MM.1S (cell line): ENCODE measurements around the gene BRIX1.
"Not testable (repeated sequence)": the region's sequence is repeated elsewhere in the genome, so short reads cannot be mapped to it uniquely, and the experiment has no call there.

Experiments used
- DNase-seq: peaks from one replicate; pipeline ENCODE4 v3.0.0-alpha.2; 2015
- H2AFZ ChIP-seq: fragments of 300-600 bp; sonication (generic); 2 replicates; pipeline ENCODE4 v1.6.0; 2016; ENCODE audit warnings: antibody characterized with exemption, low read length
- H3F3A ChIP-seq: fragments of 300-600 bp; sonication (generic); 2 replicates; pipeline ENCODE4 v1.6.1; 2016; ENCODE audit warnings: mild to moderate bottlenecking, antibody characterized with exemption, low read length, moderate library complexity, mixed read lengths; ENCODE audit not compliant: insufficient read depth
- H3K27ac ChIP-seq: fragments of 300-600 bp; sonication (generic); 2 replicates; pipeline ENCODE4 v1.5.1; 2016; ENCODE audit warnings: mild to moderate bottlenecking, low read length
- H3K27me3 ChIP-seq: fragments of 300-600 bp; sonication (generic); replicated peaks from 2 replicates; pipeline ENCODE4 v1.6.0; 2016; ENCODE audit warnings: low read length; ENCODE audit not compliant: insufficient read depth
- H3K36me3 ChIP-seq: fragments of 300-600 bp; sonication (generic); replicated peaks from 2 replicates; pipeline ENCODE4 v1.6.1; 2016; ENCODE audit warnings: mild to moderate bottlenecking, low read length, mixed read lengths; ENCODE audit not compliant: insufficient read depth
- H3K4me1 ChIP-seq: fragments of 300-600 bp; sonication (generic); 2 replicates; pipeline ENCODE4 v1.6.1; 2016; ENCODE audit warnings: low read length, mixed read lengths
- H3K4me2 ChIP-seq: fragments of 300-600 bp; sonication (generic); 2 replicates; pipeline ENCODE4 v1.6.0; 2016; ENCODE audit warnings: low read depth, low read length
- H3K4me3 ChIP-seq: fragments of 300-600 bp; sonication (generic); 2 replicates; pipeline ENCODE4 v1.5.1; 2016; ENCODE audit warnings: low read length, mixed read lengths
- H3K79me2 ChIP-seq: fragments of 300-600 bp; sonication (generic); 2 replicates; pipeline ENCODE4 v1.6.1; 2016; ENCODE audit warnings: mixed run types, low read length, mixed read lengths
- H3K9ac ChIP-seq: fragments of 300-600 bp; sonication (generic); 2 replicates; pipeline ENCODE4 v1.6.1; 2016; ENCODE audit warnings: low read length, mixed read lengths
- H3K9me2 ChIP-seq: fragments of 300-600 bp; sonication (generic); replicated peaks from 2 replicates; pipeline ENCODE4 v1.6.1; 2016; ENCODE audit warnings: mild to moderate bottlenecking, low read length, mixed read lengths; ENCODE audit not compliant: insufficient read depth
- H3K9me3 ChIP-seq: fragments of 300-600 bp; sonication (generic); replicated peaks from 2 replicates; pipeline ENCODE4 v1.6.1; 2016; ENCODE audit warnings: mild to moderate bottlenecking, low read length, mixed read lengths; ENCODE audit not compliant: insufficient read depth
- H4K20me1 ChIP-seq: fragments of 300-600 bp; sonication (generic); 2 replicates; pipeline ENCODE4 v1.6.1; 2016; ENCODE audit warnings: mild to moderate bottlenecking, low read length, moderate library complexity, mixed read lengths; ENCODE audit not compliant: insufficient read depth
- CTCF ChIP-seq: fragments of 300-600 bp; sonication (generic); IDR thresholded peaks from 2 replicates; pipeline ENCODE4 v1.5.1; 2016; ENCODE audit warnings: antibody characterized with exemption, low read length, mixed read lengths
- EZH2 ChIP-seq: fragments of 300-600 bp; sonication (generic); optimal IDR thresholded peaks from 2 replicates; pipeline ENCODE3; 2017; ENCODE audit warnings: low read depth, mild to moderate bottlenecking, antibody characterized with exemption, low read length, mixed read lengths
- EZH2phosphoT487 ChIP-seq: fragments of 300-600 bp; sonication (generic); IDR thresholded peaks from 2 replicates; pipeline ENCODE4 v1.6.1; 2018; ENCODE audit warnings: antibody characterized with exemption, low read length

The BRIX1 gene

DNA sequence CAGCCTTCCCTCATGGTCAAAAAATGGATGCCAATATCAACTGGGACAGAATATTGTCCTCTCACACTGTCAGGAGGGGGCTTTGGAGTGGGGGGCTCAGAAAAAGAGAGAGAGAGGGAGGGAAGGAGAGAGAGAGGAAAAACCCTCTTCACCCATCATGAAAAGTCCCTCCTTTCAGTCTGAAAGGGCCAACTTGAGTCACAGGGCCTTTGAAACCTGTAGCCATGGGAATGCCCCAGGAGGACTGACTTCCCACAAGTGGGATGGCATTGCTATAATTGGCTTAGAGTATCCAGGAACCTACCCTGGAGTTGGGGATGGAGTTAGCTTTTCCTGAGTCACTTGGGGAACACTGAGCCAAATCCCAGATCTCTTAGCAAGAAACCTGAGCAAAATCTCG, 55.0 kb downstream of the BRIX1 start:
- Histone ChIP-seq H3K9me3 (no peaks in the 10 kb centered on the region), H3F3A (no peaks in the 10 kb centered on the region), H3K4me1 (no peaks in the 10 kb centered on the region), H3K36me3 (no peaks in the 10 kb centered on the region), H4K20me1 (no peaks in the 10 kb centered on the region), H3K27me3 (no peaks in the 10 kb centered on the region), H3K9me2 (no peaks in the 10 kb centered on the region), H3K79me2 (no peaks in the 10 kb centered on the region), H3K4me2 (no peak overlapping the region), H3K27ac (no peak overlapping the region), H3K4me3 (no peak overlapping the region), H3K9ac (no peak overlapping the region), H2AFZ (no peak overlapping the region)
- TF ChIP-seq EZH2 (no peak), EZH2phosphoT487 (no peak), CTCF (no peak)
- no peak for DNase-seq

- not testable (repeated sequence) for H4K20me1 ChIP-seq, H3K9me3 ChIP-seq, H3K9me2 ChIP-seq, H2AFZ ChIP-seq, DNase-seq, H3K36me3 ChIP-seq, H3K4me2 ChIP-seq, H3K79me2 ChIP-seq, H3F3A ChIP-seq, H3K27ac ChIP-seq, H3K9ac ChIP-seq, H3K27me3 ChIP-seq, H3K4me3 ChIP-seq, H3K4me1 ChIP-seq
These were observed 56.1 kb downstream of the BRIX1 start for GRCh38 chr5:34971655-34972054.
